Right atrium auricular region (tissue), 2 donors: ENCODE measurements around the gene DUSP23. TPM values are rescaled to one million over a fixed set of nuclear protein-coding genes. Genes with fewer than 3 reads are reported as not detected.

Experiments
- DNase-seq: peaks from one replicate; pipeline ENCODE4 v3.0.0-alpha.2; 2019; ENCODE audit warnings: low spot score
- H3K27ac ChIP-seq, 2 donors: fragments of 200-600 bp; sonication (generic); 1 replicate in 1 of 2; 2 replicates in 1 of 2; pipeline ENCODE4 v1.5.1; 2016 to 2019
- H3K27me3 ChIP-seq, 2 donors: fragments of 200-600 bp; sonication (generic); one replicate each; pipeline versions ENCODE4 v1.5.1 to v1.6.0; 2017 to 2019
- H3K36me3 ChIP-seq: fragments of 200-600 bp; sonication (generic); one replicate; pipeline ENCODE4 v1.5.1; 2016
- H3K4me1 ChIP-seq, 2 donors: fragments of 200-600 bp; sonication (generic); one replicate each; pipeline versions ENCODE4 v1.5.1 to v1.6.0; 2017 to 2019
- H3K4me3 ChIP-seq, 2 donors: fragments of 200-600 bp; sonication (generic); 1 replicate in 1 of 2; 2 replicates in 1 of 2; pipeline ENCODE4 v1.5.1; 2017 to 2019; ENCODE audit warnings: mild to moderate bottlenecking in 1 of 2, moderate library complexity in 1 of 2
- H3K9me3 ChIP-seq, 2 donors: fragments of 200-600 bp; sonication (generic); one replicate each; pipeline ENCODE4 v1.5.1; 2019
- CTCF ChIP-seq, 2 donors: fragments of 200-600 bp; sonication (generic); IDR thresholded peaks; one replicate each; pipeline ENCODE4 v1.5.1; 2019; ENCODE audit warnings: antibody characterized with exemption in 2 of 2
- total RNA-seq, 2 donors: library from RNA; depleted of rRNA; stranded (reverse); fragments of >200 nt; gene quantifications; one replicate each; pipeline ENCODE4 v1.1.0, GENCODE V29; 2016

The DUSP23 gene
- total RNA-seq, 2 donors from 2014 or later: 42.9 to 58.8 TPM

DNA sequence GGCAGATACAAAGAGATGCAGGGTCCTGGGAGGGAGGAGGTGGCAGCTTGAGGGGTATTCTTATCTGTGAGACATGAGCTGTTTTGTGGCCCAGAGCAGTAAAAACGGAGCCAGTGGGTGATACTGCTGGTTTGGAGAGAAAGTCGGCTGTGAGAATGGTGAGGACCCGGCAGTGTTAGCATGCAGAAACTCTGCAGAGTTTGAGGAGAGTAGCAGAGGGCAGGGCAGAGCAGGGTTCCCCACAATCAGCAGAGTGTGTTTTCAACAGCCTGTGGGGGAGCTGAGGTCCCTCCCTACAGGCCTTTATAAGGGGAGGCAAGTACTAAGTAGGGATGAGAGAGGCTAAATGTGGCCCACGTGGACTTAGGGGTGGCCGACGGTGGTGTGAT is 46.3 kb downstream of the DUSP23 start:
- no peak for DNase-seq
- no peak overlapping the region for H3K4me3 ChIP-seq
- H3K27me3 ChIP-seq: no peaks in the 10 kb centered on the region
- H3K27ac ChIP-seq: peak overlapping the region in 1 of 2 donors; percentile 7
- no peak for TF ChIP-seq CTCF (IDR thresholded peaks at IDR 0.05)
- peaks cover 0 to 19% of the 10 kb centered on the region in 2 donors for H3K4me1 ChIP-seq
- H3K36me3 ChIP-seq: no peaks in the 10 kb centered on the region
- no peaks in the 10 kb centered on the region for H3K9me3 ChIP-seq

GRCh38 chr1:159827549-159827948 is 46.8 kb downstream of the DUSP23 start:
- Histone ChIP-seq H3K4me1 (peaks cover 0 to 19% of the 10 kb centered on the region in 2 donors), H3K36me3 (no peaks in the 10 kb centered on the region), H3K27ac (no peak overlapping the region), H3K4me3 (no peak overlapping the region), H3K9me3 (no peaks in the 10 kb centered on the region), H3K27me3 (no peaks in the 10 kb centered on the region)
- TF ChIP-seq CTCF (IDR thresholded peaks at IDR 0.05): no peak
- DNase-seq: no peak

GRCh38 chr1:159828176-159828575 is 47.4 kb downstream of the DUSP23 start:
- no peak overlapping the region for H3K4me3 ChIP-seq

GRCh38 chr1:159828581-159829272 is 48.0 kb downstream of the DUSP23 start:
- H3K4me3 ChIP-seq: no peak overlapping the region
- peaks cover 0 to 19% of the 10 kb centered on the region in 2 donors for H3K4me1 ChIP-seq
- DNase-seq: no peak
- H3K27ac ChIP-seq: no peak overlapping the region
- no peaks in the 10 kb centered on the region for H3K36me3 ChIP-seq
- H3K9me3 ChIP-seq: no peaks in the 10 kb centered on the region
- H3K27me3 ChIP-seq: no peaks in the 10 kb centered on the region
- TF ChIP-seq CTCF (IDR thresholded peaks at IDR 0.05): no peak

More at GRCh38 chr1:159828176-159828575, 47.4 kb downstream of the DUSP23 start:
- peaks cover 0 to 19% of the 10 kb centered on the region in 2 donors for H3K4me1 ChIP-seq
- H3K27me3 ChIP-seq: no peaks in the 10 kb centered on the region
- TF ChIP-seq CTCF (IDR thresholded peaks at IDR 0.05): no peak
- no peak overlapping the region for H3K27ac ChIP-seq
- no peak for DNase-seq
- H3K9me3 ChIP-seq: no peaks in the 10 kb centered on the region
- no peaks in the 10 kb centered on the region for H3K36me3 ChIP-seq

- H3K27ac ChIP-seq: no peak overlapping the region
- peak; percentile 60 for DNase-seq
- H3K4me3 ChIP-seq: no peak overlapping the region
Observed at GRCh38 chr1:159829273-159829634, 48.5 kb downstream of the DUSP23 start.

More at GRCh38 chr1:159829273-159829634, 48.5 kb downstream of the DUSP23 start:
- no peaks in the 10 kb centered on the region for H3K36me3 ChIP-seq
- TF ChIP-seq CTCF (IDR thresholded peaks at IDR 0.05): peak; percentile 31 to 67
- H3K4me1 ChIP-seq: peaks cover 0 to 19% of the 10 kb centered on the region in 2 donors
- H3K9me3 ChIP-seq: no peaks in the 10 kb centered on the region
- H3K27me3 ChIP-seq: no peaks in the 10 kb centered on the region
